GM21825 (cell line): Measurements from ENCODE around the gene MYO9B.

Experiments
- ATAC-seq: cut with Tn5 transposase; IDR thresholded peaks from one replicate; pipeline ENCODE4 v1.9.1; 2021; ENCODE audit warnings: mild to moderate bottlenecking, moderate library complexity; ENCODE audit not compliant: unreplicated experiment

The MYO9B gene

GRCh38 chr19:17236811-17237543, 161.4 kb downstream of the MYO9B start:
- ATAC-seq: no peak

GRCh38 chr19:17237747-17238706, 162.4 kb downstream of the MYO9B start:
- no peak for ATAC-seq

GRCh38 chr19:17240062-17240752, 164.6 kb downstream of the MYO9B start:
- no peak for ATAC-seq

GRCh38 chr19:17240826-17241399, 165.3 kb downstream of the MYO9B start:
- ATAC-seq: no peak

- ATAC-seq: no peak
These were observed 167.0 kb downstream of the MYO9B start for GRCh38 chr19:17242431-17243208.

- no peak for ATAC-seq
These were observed 167.7 kb downstream of the MYO9B start for GRCh38 chr19:17243211-17243829.

GRCh38 chr19:17243830-17244617, 168.4 kb downstream of the MYO9B start:
- ATAC-seq: no peak

GRCh38 chr19:17244618-17245534, 169.3 kb downstream of the MYO9B start:
- ATAC-seq: no peak

- no peak for ATAC-seq
These were observed 170.0 kb downstream of the MYO9B start, which contains the start of gene NR2F6 for GRCh38 chr19:17245535-17245984. NR2F6 (minus strand) TSS chr19:17245919; CDS start chr19:17245220, 699 bp downstream.

- no peak for ATAC-seq
These were observed 171.3 kb downstream of the MYO9B start for GRCh38 chr19:17246681-17247425.

- ATAC-seq: no peak
These were observed 172.6 kb downstream of the MYO9B start for GRCh38 chr19:17248011-17248776.

GRCh38 chr19:17249887-17250548, 174.4 kb downstream of the MYO9B start:
- no peak for ATAC-seq

GRCh38 chr19:17254636-17255035, 179.1 kb downstream of the MYO9B start:
- no peak for ATAC-seq

- ATAC-seq: no peak
These were observed 179.6 kb downstream of the MYO9B start for GRCh38 chr19:17255150-17255621.

GRCh38 chr19:17256130-17256529, 180.6 kb downstream of the MYO9B start:
- no peak for ATAC-seq
